GM21528 (cell line): ENCODE data around the gene KRT5.
"Not testable (repeated sequence)": the region's sequence is repeated elsewhere in the genome, so short reads cannot be mapped to it uniquely, and the experiment has no call there.

ENCODE experiments used
- ATAC-seq: cut with Tn5 transposase; IDR thresholded peaks from one replicate; pipeline ENCODE4 v1.9.1; 2021; ENCODE audit warnings: mild to moderate bottlenecking, moderate library complexity; ENCODE audit not compliant: unreplicated experiment, low FRiP score

KRT5 gene

DNA sequence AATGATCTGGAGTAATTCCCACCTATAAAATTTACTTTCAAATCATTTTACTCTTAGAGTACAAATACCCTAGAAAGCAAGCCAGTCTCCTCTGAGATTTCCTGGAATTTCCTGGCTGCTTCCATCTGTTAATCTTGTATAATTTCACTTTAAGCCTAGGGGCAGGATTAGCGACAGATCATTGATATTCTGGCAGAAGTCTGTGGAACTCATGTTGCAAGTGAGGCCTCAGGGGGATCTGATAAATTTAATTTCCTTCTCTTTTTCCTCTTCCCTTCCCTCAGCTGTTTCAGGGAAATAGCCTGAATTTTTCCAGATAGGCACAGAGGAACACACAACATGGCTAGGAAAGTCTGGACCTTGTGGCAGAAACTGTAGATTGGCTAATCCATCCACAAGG lies 21.2 kb downstream of the KRT5 start:
- ATAC-seq, result no peak

- no peak for ATAC-seq
These were observed 22.2 kb downstream of the KRT5 start for GRCh38 chr12:52497975-52498374.

DNA sequence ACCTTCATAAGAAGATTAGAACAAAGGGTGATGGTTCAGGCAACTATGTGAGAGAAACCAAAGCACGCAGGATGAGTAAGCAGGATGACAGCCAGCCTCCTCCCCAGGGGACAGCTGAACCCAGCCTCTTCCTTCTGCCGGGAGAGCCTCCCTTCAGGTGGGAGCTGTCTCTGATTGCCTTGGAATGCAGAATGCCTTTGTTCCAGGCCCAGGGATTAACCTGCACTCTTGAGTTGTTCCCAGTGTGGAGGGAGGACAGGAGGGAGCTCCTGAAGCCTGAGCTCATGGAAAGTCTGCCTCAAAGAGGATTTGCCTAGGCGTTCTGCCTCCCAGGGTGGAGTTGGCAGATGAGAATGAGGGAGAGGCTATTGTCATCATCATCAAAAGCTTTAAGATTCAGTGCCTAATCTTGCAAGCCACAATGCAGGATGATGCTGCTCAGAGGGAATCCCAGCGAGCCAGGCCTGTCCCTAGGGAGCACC lies 23.6 kb downstream of the KRT5 start:
- ATAC-seq, result no peak

GRCh38 chr12:52496054-52496453 lies 24.1 kb downstream of the KRT5 start:
- ATAC-seq, result no peak

DNA sequence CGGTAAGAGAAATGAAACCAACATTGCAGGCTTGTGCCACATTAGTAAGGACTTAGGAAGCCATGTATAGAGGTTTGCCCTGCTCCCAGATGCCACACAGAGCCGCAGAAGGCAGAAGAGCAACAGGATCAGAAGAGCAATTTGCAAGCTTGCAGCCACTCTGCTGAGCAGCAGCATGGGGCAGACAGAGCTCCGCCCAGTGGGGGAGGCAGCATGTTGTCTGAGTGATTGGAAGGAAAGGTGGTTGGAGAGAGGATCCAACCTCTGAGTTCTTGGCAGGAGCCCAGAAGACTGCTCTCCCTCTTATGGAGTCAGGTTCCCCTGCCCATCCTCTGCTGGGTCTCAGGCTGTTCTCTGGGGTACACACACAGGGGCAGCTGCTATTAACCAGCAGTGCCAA lies 24.8 kb downstream of the KRT5 start:
- no peak for ATAC-seq

DNA sequence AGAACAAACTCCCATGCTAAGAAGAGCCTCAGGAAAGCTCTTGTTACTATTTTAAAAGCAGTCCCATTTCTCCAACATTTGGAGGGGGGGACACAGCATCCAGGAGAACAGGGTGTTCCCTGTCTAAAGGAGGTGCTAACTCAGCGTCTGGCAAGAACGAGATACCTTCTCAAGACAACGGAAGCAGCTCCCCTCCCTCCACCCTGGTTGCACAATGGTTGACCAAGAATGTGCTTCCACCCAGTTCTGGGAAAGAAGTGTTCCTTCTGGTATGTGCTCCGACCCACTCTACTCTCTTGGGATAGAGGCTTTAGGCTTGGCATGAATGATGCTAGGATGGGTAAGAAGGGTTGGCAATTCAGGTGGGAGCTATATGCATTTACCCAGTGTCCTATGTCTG lies 25.7 kb downstream of the KRT5 start:
- ATAC-seq, result no peak

DNA sequence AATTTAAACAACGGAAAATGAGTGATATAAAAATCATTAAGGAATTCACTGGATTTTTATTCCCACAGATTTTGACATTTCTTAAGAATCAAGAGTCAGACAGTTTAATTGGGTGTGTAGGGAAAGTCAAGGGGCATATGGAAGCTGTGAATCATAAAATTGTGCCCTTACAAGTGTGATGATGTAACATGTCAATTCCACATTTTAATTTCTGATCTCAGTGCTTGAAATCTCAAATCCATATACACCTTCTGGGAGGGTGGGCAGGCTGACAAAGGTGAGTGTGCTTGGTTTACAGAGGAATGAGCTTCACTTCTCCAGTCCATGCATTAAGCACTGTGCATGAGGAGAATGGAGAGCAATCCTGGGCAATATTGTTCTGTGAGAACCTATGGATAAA lies 26.1 kb downstream of the KRT5 start:
- ATAC-seq, result no peak

GRCh38 chr12:52493172-52493571 lies 27.0 kb downstream of the KRT5 start, which contains the start of gene KRT6A:
Gene KRT6A (minus strand): TSS chr12:52493257. CDS start chr12:52493188, 69 bp downstream.
- no peak for ATAC-seq

DNA sequence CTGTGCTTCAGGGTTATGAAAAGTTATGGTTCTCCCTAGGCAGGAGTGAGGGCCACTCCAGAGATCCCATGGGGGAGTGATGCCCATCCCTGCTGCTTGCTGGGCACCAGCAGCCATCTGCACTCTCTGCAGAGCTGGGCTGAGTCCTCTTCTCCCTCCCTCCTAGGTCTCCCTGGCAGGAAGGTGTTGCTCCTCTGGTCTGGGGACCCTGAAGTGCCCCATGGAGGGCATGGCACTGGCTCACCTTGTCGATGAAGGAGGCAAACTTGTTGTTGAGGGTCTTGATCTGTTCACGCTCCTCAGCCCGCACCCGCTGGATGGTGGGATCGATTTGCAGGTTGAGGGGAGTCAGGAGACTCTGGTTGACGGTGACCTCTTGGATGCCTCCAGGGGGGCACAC lies 27.8 kb downstream of the KRT5 start:
- ATAC-seq, result not testable (repeated sequence)

DNA sequence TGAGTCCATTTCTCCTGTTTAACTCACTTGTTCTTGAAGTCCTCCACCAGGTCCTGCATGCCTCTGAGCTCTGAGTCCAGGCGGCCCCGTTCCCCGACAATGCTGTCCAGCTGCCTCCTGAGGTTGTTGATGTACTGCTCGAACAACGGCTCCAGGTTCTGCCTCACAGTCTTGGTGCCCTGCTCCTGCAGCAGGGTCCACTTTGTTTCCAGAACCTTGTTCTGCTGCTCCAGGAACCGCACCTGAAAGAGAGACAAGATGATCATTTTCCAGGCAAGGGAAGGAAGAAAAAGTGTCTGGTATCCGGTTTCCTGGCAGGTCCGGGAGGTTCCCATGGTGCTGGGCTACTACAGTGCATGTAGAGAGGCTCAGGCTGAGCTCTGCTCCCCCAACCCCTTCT lies 28.7 kb downstream of the KRT5 start:
- not testable (repeated sequence) for ATAC-seq

DNA sequence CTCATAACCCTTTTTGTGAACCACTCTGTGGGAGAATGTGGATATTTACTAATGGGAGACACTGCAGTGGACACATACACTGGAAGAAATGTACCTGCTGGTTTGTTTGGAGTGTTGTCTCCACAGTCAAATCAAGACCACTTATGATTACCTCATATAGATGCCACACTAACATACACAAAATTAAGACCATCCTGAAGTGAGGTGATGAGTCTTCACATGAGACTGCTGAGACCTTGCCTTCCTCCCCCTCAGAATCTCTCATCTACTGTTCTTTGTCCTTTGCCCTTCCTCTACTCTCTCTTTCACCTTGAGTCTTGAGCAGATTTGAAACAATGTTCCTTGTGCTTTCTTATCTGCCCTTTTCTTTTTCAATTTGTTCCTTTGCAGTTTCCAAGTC lies 31.5 kb downstream of the KRT5 start:
- no peak for ATAC-seq

GRCh38 chr12:52487744-52488443 lies 32.3 kb downstream of the KRT5 start:
- ATAC-seq, result not testable (repeated sequence)

DNA sequence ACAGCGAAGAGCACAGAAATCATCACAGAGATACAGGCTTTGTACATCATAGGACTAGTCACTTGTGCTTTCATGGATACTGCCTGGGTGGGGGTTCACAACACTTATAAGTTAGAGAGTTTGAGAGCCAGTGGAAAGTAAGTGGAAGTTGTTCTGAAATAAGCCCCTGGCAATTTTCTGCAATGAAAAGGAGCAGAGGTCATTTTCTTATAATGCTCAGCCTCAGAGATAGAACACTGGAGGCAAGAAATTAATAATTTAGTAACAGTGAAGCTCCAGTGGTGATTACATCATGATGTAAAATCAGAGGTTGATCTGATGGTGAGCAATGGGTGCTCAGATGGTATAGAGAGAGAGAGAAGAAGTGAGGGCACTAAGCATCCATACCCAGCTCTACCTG lies 33.0 kb downstream of the KRT5 start:
- ATAC-seq, result no peak

- ATAC-seq, result no peak
These were observed 33.8 kb downstream of the KRT5 start for GRCh38 chr12:52486166-52487105.

- ATAC-seq, result no peak
These were observed 40.1 kb downstream of the KRT5 start for GRCh38 chr12:52480073-52480472.

DNA sequence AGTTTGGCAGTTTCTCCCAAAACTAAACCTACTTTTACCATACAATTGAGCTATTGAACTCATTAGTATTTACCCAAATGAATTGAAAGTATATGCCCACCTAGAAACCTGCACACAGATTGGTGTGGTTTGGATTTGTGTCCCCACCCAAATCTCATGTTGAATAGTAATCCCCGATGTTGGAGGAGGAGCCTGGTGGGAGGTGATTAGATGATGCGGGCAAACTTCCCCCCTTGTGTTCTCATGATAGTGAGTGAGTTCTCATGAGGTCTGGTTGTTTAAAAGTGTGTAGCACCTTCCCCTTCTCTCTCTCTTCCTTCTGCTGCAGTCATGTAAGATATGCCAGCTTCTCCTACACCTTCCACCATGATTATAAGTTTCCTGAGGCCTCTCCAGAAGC lies 42.5 kb downstream of the KRT5 start:
- ATAC-seq, result no peak

DNA sequence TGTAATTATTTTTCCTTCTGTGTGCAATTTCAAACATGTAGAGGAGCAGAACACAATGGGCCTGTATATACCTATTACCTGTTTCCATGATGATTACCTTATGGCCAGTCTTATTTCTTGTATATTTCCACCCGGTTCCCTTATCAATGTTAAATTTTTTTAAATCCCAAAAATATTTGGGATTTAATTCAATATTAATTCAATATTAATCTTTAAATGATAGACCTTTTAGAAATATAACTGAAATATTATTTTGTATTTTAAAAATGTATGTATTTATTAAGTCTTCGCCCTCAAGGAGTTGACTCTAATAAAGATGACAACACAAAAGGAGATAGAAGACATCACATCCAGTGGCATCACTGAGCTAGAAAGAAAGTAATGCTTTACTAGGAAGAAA lies 46.0 kb downstream of the KRT5 start:
- ATAC-seq, result no peak

GRCh38 chr12:52473768-52474167 lies 46.4 kb downstream of the KRT5 start, which contains the start of gene KRT6C:
Gene KRT6C (minus strand): TSS chr12:52473805. CDS start chr12:52473737, 68 bp downstream.
- ATAC-seq, result no peak

DNA sequence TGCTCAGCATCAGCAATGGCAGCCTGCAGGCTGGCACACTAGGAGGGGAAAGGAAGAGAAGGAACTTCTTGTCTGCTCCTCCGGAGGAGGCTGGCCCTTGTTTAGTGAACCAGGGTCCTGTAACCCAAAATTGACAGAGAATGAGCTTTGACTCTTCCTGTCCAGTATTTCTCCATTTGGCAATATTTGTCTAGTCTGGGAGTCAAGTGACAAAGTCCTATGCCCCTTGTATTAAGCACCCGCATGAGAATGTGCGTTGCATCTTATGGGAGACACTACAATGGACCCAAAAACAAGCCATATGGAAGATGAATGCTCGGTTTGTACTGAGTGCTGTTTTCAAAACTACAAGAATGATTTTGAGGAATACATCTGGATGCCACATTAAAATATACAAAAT lies 50.3 kb downstream of the KRT5 start:
- ATAC-seq, result no peak

DNA sequence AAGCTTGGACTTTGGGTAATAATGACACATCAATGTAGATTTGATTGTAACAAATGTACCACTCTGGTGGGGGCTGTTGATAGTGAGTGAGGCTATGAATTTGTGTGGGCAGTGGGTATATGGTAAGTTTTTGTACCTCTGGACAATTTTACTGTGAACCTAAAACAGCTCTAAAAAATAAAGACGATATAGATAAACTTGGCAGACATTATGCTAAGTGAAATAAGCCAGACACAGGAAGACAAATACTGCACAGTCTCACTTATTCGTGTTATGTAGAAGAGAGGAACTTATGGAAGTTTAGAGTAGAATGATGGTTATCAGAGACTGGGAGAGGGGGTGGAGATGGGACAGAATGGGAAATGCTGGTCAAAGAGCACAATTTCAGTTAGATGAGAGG lies 55.3 kb downstream of the KRT5 start:
- ATAC-seq, result no peak
